HFFc6 (cell line): Measurements from ENCODE around the gene LRP10. TPM values are rescaled to one million over a fixed set of nuclear protein-coding genes. Genes with fewer than 3 reads are reported as not detected.
A peak's percentile ranks its signal among the peaks of the same experiment; 100 is the strongest.

Experiments
- DNase-seq: peaks from one replicate; pipeline ENCODE4 v3.0.0-alpha.2; 2018
- H3K27ac Mint-ChIP-seq: 2 replicates; pipeline ENCODE4 v1.8.0; 2020; ENCODE audit warnings: mild to moderate bottlenecking, mixed read lengths
- H3K27me3 Mint-ChIP-seq: 2 replicates; pipeline ENCODE4 v1.8.0; 2021; ENCODE audit warnings: mild to moderate bottlenecking, moderate library complexity, mixed read lengths; ENCODE audit not compliant: insufficient read depth
- H3K36me3 Mint-ChIP-seq: 2 replicates; pipeline ENCODE4 v1.8.0; 2021; ENCODE audit warnings: low read depth, mixed read lengths
- H3K4me1 Mint-ChIP-seq: 2 replicates; pipeline ENCODE4 v1.8.0; 2020; ENCODE audit warnings: low read depth, mixed read lengths
- H3K4me3 Mint-ChIP-seq: 2 replicates; pipeline ENCODE4 v1.8.0; 2020; ENCODE audit warnings: mild to moderate bottlenecking, moderate library complexity, mixed read lengths
- H3K9me3 Mint-ChIP-seq: 2 replicates; pipeline ENCODE4 v1.8.0; 2020; ENCODE audit warnings: mild to moderate bottlenecking, mixed read lengths
- CTCF ChIP-seq: fragments of 200-600 bp; sonication (generic); IDR thresholded peaks from 2 replicates; pipeline ENCODE4 v1.5.0; 2021; ENCODE audit warnings: antibody characterized with exemption, mild to moderate bottlenecking
- total RNA-seq, 6 experiments: library from RNA; stranded (reverse); fragmentation: NEBNext Ultra II Directional; extraction: Animal tissue kit (Norgen Biotek cat#: 25700); gene quantifications; 2 replicates in 1 of 6; 3 replicates in 5 of 6; pipeline ENCODE4 v1.2.3, GENCODE V29; 2021

LRP10 gene
- total RNA-seq, 6 experiments from 2014 or later, result 168 to 226 (median 186) TPM

- H3K4me1 Mint-ChIP-seq, result peaks cover 28% of the 10 kb centered on the region
- peak within 1 kb of the TSS; percentile 93 for H3K27ac Mint-ChIP-seq
- H3K4me3 Mint-ChIP-seq, result peak within 1 kb of the TSS; percentile 92
- peaks cover 12% of the 10 kb centered on the region for H3K36me3 Mint-ChIP-seq
- TF ChIP-seq CTCF, result no peak
- peak; percentile 78 for DNase-seq
- no peaks in the 10 kb centered on the region; the same call in 1 of the 2 replicates for H3K27me3 Mint-ChIP-seq
- no peaks in the 10 kb centered on the region for H3K9me3 Mint-ChIP-seq
These were observed 41.7 kb upstream of the LRP10 start, which contains the start of gene MRPL52 for GRCh38 chr14:22829661-22830442. Gene MRPL52, plus strand, starts transcription at chr14:22829887. Its CDS starts 26 bp downstream, at chr14:22829913.

DNA sequence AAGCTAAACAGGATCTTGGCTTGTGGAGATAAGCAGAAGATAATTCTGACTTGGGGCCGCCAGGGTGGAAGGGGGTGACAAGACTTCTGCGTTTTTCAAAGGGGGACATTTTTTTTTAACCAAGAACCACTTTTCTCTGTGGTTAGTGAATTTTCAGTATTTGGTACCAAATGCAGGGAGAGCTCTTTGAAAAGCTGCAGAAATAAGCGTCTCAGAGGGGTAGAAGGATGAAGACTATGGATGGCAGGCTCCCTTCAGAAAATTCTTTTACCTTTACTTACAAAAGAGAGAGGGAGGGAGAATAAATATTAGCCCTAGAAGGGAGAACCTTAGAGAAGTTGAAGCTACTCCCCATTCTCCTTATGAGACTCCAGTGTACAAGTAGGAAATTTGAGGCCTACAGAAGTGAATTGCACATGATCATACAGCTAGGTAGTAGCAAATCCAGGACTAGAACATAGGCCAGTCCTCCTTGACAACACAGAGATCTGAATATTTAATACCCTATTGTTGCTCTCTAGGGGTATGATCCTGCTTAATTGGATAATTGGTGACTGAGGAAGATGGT lies 41.0 kb upstream of the LRP10 start:
- H3K27me3 Mint-ChIP-seq, result no peaks in the 10 kb centered on the region; the same call in 1 of the 2 replicates
- H3K4me1 Mint-ChIP-seq, result peaks cover 25% of the 10 kb centered on the region

GRCh38 chr14:22835505-22835904 lies 36.0 kb upstream of the LRP10 start:
- peak overlapping the region; percentile 93 for H3K27ac Mint-ChIP-seq
- H3K4me3 Mint-ChIP-seq, result no peak overlapping the region; the same call in 1 of the 2 replicates
- no peaks in the 10 kb centered on the region; the same call in none of the 2 replicates for H3K27me3 Mint-ChIP-seq
- no peak for TF ChIP-seq CTCF
- no peak for DNase-seq
- H3K9me3 Mint-ChIP-seq, result no peaks in the 10 kb centered on the region
- H3K36me3 Mint-ChIP-seq, result peaks cover 31% of the 10 kb centered on the region
- H3K4me1 Mint-ChIP-seq, result peaks cover 38% of the 10 kb centered on the region

More for the DNA sequence above, 41.0 kb upstream of the LRP10 start:
- Mint-ChIP-seq H3K9me3 (no peaks in the 10 kb centered on the region), H3K27ac (peak overlapping the region; percentile 93), H3K4me3 (peak overlapping the region; percentile 92), H3K36me3 (peaks cover 12% of the 10 kb centered on the region)
- TF ChIP-seq CTCF, result no peak
- DNase-seq, result no peak

- peak within 1 kb of the TSS; percentile 93 for H3K27ac Mint-ChIP-seq
- H3K9me3 Mint-ChIP-seq, result no peaks in the 10 kb centered on the region
- peak within 1 kb of the TSS; percentile 99 for H3K4me3 Mint-ChIP-seq
- no peaks in the 10 kb centered on the region; the same call in 1 of the 2 replicates for H3K27me3 Mint-ChIP-seq
- DNase-seq, result peak; percentile 79
- peaks cover 40% of the 10 kb centered on the region for H3K4me1 Mint-ChIP-seq
- peak; percentile 71 for TF ChIP-seq CTCF
- peaks cover 33% of the 10 kb centered on the region for H3K36me3 Mint-ChIP-seq
These were observed 35.0 kb upstream of the LRP10 start, which contains the start of gene MMP14 for GRCh38 chr14:22836301-22837113. Gene MMP14, plus strand, starts transcription at chr14:22836585. Its CDS starts 233 bp downstream, at chr14:22836818.

- no peaks in the 10 kb centered on the region for H3K9me3 Mint-ChIP-seq
- H3K4me3 Mint-ChIP-seq, result peak overlapping the region; percentile 99
- H3K36me3 Mint-ChIP-seq, result peaks cover 33% of the 10 kb centered on the region
- TF ChIP-seq CTCF, result peak; percentile 11; the same call in 1 of the 2 replicates
- peak overlapping the region; percentile 93 for H3K27ac Mint-ChIP-seq
- H3K4me1 Mint-ChIP-seq, result peaks cover 44% of the 10 kb centered on the region
- DNase-seq, result peak; percentile 60
- H3K27me3 Mint-ChIP-seq, result no peaks in the 10 kb centered on the region; the same call in 1 of the 2 replicates
These were observed 34.3 kb upstream of the LRP10 start for GRCh38 chr14:22837114-22837749.
